HCT116 (cell line): Measurements from ENCODE around the gene FGG.

Experiments used
- EZH2 ChIP-seq: fragments of 200-600 bp; sonication (generic); IDR thresholded peaks from 2 replicates; pipeline ENCODE4 v1.6.1; 2017; ENCODE audit warnings: antibody characterized with exemption, mixed run types
- POLR2A ChIP-seq: IDR thresholded peaks from 2 replicates; pipeline ENCODE4 v1.7.0; 2011; ENCODE audit warnings: borderline replicate concordance; ENCODE audit not compliant: insufficient read depth, insufficient read length; ENCODE audit errors: extremely low read depth
- TF ChIP-seq, protein P1 (sequence below), 3 experiments: fragments of 200-600 bp in 1 of 3; sonication (generic) in 1 of 3; IDR thresholded peaks in 2 of 3; conservative IDR thresholded peaks in 1 of 3; 2 replicates each; pipeline ENCODE4 v1.5.1; 2012 to 2017; ENCODE audit warnings: low read depth in 2 of 3, low read length in 2 of 3, antibody characterized with exemption in 1 of 3, borderline replicate concordance in 1 of 3, control low read depth in 1 of 3, mild to moderate bottlenecking in 1 of 3, mixed read lengths in 1 of 3, mixed run types in 1 of 3, moderate library complexity in 1 of 3; ENCODE audit not compliant: insufficient read depth in 1 of 3
- TF ChIP-seq, protein P2 (sequence below): IDR thresholded peaks from 2 replicates; pipeline ENCODE4 v1.6.1; 2012; ENCODE audit warnings: low read depth

DNA sequence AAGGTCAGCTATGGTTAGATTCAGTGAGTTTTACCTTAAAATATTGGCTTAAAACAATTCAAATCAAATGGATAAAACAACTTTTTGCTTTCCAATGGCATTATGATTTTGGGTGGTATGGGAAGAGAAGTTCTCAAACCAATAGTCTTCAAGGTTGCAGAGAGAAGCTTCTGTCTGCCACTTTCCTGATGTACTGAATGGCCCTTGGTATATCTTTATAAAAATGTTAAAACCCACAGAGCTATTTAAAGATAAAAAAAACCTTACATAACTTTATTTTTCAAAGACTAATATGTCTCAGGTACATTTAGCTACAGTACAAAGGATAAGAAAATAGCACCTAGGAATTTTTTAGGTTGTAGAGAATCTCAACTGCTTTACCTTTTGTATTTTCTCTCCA is 28.8 kb downstream of the FGG start:
- TF ChIP-seq POLR2A: no peak
- TF ChIP-seq, protein P1, sequence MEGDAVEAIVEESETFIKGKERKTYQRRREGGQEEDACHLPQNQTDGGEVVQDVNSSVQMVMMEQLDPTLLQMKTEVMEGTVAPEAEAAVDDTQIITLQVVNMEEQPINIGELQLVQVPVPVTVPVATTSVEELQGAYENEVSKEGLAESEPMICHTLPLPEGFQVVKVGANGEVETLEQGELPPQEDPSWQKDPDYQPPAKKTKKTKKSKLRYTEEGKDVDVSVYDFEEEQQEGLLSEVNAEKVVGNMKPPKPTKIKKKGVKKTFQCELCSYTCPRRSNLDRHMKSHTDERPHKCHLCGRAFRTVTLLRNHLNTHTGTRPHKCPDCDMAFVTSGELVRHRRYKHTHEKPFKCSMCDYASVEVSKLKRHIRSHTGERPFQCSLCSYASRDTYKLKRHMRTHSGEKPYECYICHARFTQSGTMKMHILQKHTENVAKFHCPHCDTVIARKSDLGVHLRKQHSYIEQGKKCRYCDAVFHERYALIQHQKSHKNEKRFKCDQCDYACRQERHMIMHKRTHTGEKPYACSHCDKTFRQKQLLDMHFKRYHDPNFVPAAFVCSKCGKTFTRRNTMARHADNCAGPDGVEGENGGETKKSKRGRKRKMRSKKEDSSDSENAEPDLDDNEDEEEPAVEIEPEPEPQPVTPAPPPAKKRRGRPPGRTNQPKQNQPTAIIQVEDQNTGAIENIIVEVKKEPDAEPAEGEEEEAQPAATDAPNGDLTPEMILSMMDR (IDR thresholded peaks at IDR 0.05 in 2 of 3, conservative IDR thresholded peaks at IDR 0.05 in 1 of 3; ENCODE audit: borderline replicate concordance in 1 of 3, insufficient read depth in 1 of 3, low read depth in 2 of 3, low read length in 2 of 3): no peak
- TF ChIP-seq, protein P2, sequence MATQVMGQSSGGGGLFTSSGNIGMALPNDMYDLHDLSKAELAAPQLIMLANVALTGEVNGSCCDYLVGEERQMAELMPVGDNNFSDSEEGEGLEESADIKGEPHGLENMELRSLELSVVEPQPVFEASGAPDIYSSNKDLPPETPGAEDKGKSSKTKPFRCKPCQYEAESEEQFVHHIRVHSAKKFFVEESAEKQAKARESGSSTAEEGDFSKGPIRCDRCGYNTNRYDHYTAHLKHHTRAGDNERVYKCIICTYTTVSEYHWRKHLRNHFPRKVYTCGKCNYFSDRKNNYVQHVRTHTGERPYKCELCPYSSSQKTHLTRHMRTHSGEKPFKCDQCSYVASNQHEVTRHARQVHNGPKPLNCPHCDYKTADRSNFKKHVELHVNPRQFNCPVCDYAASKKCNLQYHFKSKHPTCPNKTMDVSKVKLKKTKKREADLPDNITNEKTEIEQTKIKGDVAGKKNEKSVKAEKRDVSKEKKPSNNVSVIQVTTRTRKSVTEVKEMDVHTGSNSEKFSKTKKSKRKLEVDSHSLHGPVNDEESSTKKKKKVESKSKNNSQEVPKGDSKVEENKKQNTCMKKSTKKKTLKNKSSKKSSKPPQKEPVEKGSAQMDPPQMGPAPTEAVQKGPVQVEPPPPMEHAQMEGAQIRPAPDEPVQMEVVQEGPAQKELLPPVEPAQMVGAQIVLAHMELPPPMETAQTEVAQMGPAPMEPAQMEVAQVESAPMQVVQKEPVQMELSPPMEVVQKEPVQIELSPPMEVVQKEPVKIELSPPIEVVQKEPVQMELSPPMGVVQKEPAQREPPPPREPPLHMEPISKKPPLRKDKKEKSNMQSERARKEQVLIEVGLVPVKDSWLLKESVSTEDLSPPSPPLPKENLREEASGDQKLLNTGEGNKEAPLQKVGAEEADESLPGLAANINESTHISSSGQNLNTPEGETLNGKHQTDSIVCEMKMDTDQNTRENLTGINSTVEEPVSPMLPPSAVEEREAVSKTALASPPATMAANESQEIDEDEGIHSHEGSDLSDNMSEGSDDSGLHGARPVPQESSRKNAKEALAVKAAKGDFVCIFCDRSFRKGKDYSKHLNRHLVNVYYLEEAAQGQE: no peak
- no peak for TF ChIP-seq EZH2
